ENCODE results near the gene TNIP2.

Gene TNIP2

DNA sequence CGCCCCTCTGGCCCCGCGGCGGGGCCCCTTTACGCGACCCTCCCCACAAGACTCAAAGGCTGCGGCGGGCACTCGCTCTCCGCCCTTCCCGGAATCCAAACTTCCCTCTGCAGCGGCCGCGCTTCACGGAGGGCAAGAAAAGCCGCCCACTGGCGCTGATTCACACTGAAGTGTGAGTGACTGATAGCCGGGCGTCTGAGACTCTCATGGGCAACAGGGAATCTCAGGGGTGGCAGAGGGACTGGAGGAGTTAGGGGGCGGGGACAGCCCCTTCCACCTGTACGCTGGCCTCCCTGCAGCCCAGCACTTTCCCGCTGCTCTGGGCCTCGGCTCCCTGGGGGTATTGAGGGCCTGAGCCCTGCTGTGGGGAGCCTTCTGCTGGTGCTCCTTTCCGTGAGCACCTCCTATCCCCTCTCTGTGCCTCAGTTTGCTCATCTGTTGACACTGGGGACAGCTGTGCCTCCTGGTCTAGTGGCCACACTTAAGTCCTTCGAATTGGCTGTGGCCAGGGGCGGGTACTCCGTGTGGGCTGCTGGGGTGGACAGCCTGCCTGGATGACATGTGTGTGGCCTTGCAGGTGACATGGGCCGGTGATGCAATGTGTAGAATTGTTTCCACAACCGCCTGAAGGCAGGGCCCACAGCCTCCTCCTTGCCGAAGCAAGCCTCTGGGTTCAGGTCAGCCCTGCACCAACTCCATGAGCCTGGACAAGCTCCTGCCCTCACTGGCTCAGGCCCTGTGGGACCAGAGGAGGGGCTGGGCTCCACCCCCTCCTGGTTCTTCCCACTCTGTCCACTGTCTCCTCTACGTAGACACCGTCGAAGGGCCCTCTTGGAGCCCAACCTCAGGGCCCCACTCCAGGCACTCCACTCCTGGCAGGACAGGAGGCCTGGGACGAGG lies 37.7 kb upstream of the TNIP2 start:
- FAIRE-seq, result peak; percentile 67
- no peak for DNase-seq (ENCODE audit: insufficient read length, low spot score)
- TF ChIP-seq PAX5 (IDR thresholded peaks at IDR 0.05; ENCODE audit: insufficient read depth, low read length, severe bottlenecking) (no peak), SPI1 (IDR thresholded peaks at IDR 0.05; ENCODE audit: low read depth, low read length) (no peak), POU2F2 (IDR thresholded peaks at IDR 0.05; ENCODE audit: low read depth, low read length) (no peak), TAF1 (IDR thresholded peaks at IDR 0.05; ENCODE audit: low read depth, low read length) (no peak), POLR2AphosphoS5 (IDR thresholded peaks at IDR 0.05; ENCODE audit: low read depth, low read length) (no peak)

DNA sequence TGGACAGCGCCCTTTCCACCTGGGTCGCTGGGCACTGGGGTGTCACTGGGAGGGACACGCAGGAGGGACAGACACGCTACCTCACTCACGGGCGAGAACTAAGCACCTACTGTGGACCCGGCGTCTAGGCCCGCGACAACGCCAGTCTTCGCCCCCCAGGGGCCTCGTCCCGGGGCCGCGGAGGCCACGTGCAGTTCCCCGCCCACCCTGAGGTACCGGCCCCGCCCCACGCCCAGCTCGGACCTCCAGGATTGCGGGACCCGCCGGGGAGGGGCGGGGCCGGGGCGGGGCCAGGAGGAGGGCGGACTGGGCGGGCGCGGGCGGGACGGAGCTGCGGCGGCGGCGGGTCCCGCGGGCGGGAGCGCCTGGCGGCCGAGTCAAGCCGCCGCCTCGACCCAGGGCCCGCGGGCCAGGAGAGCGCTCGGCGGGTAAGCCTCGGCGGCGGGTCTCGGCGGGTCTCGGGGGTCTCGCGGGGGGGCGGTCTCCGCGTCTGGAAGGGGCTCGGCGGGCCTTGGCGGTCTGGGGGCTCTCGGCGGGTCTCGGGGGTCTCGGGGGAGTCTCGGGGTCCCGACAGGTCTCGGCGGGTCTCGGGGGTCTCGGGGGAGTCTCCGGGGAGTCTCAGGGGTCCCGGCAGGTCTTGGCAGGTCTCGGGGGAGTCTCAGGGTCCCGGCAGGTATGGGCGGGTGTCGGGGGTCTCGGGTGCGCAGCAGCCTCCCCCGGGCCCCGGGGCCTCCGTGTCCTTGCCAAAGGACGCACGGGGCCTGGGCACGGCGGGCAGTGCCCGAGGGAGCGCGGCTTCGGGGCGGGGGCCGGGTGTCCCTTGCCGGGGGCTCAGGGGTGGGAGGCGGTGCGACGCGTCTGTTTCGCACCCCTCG lies 36.8 kb upstream of the TNIP2 start, which contains the start of gene SH3BP2:
TSS of gene SH3BP2 (plus strand) at position 375 of the 875 bp plus-strand sequence. CDS start 27,533 bp downstream, outside the sequence.
- DNase-seq (ENCODE audit: insufficient read length, low spot score) (peak; percentile 74), FAIRE-seq (peak; percentile 93)
- TF ChIP-seq PAX5 (IDR thresholded peaks at IDR 0.05; ENCODE audit: insufficient read depth, low read length, severe bottlenecking), result no peak
- TF ChIP-seq POLR2A (IDR thresholded peaks at IDR 0.05; ENCODE audit: low read depth, low read length), result no peak
- TF ChIP-seq SPI1 (IDR thresholded peaks at IDR 0.05; ENCODE audit: low read depth, low read length), result no peak
- TF ChIP-seq POLR2AphosphoS5 (IDR thresholded peaks at IDR 0.05; ENCODE audit: low read depth, low read length), result no peak
- TF ChIP-seq TAF1 (IDR thresholded peaks at IDR 0.05; ENCODE audit: low read depth, low read length), result no peak
- TF ChIP-seq POU2F2 (IDR thresholded peaks at IDR 0.05; ENCODE audit: low read depth, low read length), result no peak

DNA sequence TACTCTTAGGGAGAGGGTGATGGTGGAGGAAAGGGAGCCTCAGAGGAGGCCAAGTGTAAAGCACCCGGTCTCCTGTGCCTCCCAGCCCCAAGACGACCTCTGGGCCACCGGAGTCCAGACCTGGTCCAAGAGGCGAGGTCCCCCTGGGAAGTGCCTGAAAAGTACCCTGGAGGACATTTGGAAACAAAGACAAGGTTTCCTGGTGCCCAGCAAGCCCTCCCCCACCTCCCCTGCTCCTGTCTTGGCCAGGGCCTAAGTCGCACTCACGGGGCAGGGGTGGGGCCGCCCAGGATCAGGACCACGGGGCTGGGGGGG lies 36.2 kb upstream of the TNIP2 start:
- FAIRE-seq (peak; percentile 5), DNase-seq (ENCODE audit: insufficient read length, low spot score) (no peak)
- no peak for TF ChIP-seq POU2F2 (IDR thresholded peaks at IDR 0.05; ENCODE audit: low read depth, low read length)
- no peak for TF ChIP-seq SPI1 (IDR thresholded peaks at IDR 0.05; ENCODE audit: low read depth, low read length)
- TF ChIP-seq POLR2A (IDR thresholded peaks at IDR 0.05; ENCODE audit: low read depth, low read length), result no peak
- no peak for TF ChIP-seq POLR2AphosphoS5 (IDR thresholded peaks at IDR 0.05; ENCODE audit: low read depth, low read length)

DNA sequence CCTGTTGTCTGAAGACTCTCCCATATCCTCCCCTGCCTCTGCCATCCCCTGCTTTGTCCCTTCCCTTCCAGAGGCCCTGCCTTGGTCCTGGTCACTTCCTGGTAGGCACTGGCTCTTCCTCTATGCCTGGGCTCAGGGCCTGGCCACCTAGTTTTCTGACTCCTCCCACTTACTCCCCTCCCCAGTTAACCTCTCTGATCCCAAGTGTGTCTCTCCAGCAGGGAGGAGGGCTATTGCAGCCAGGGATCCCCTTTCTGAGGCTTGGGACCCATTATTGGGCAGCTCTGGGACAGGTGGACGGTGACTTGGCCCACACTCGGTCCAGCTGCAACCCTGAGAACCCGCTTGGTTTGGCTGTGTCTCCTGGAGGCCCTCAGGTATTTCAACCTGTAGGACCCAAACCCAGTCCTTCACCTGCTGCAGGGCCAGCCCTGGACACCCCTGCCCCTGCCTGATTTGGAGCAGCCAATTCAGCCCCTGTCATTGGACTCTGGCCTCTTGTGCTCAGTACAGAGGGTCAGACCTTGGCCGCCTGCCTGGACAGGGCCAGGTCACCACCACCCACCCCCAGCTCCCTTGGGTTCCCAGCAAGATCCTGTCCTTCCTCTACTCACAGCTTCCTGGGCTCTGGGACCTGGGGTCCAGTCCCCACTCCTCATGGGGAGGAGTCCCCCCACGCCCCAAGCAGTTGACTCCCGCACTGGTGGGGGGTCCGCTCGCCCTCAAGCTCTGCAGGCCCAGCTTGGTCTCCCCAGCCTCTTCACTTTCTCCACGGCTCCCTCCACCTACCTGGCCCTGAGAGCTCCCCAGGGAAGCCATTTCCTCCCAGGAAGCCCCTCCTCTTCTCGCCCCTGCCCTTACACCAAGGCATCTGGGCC lies 35.6 kb upstream of the TNIP2 start:
- FAIRE-seq (no peak), DNase-seq (ENCODE audit: insufficient read length, low spot score) (no peak)
- TF ChIP-seq POLR2A (IDR thresholded peaks at IDR 0.05; ENCODE audit: low read depth, low read length) (no peak), TAF1 (IDR thresholded peaks at IDR 0.05; ENCODE audit: low read depth, low read length) (no peak), SPI1 (IDR thresholded peaks at IDR 0.05; ENCODE audit: low read depth, low read length) (no peak), PAX5 (IDR thresholded peaks at IDR 0.05; ENCODE audit: insufficient read depth, low read length, severe bottlenecking) (no peak), POU2F2 (IDR thresholded peaks at IDR 0.05; ENCODE audit: low read depth, low read length) (no peak), POLR2AphosphoS5 (IDR thresholded peaks at IDR 0.05; ENCODE audit: low read depth, low read length) (no peak)

DNA sequence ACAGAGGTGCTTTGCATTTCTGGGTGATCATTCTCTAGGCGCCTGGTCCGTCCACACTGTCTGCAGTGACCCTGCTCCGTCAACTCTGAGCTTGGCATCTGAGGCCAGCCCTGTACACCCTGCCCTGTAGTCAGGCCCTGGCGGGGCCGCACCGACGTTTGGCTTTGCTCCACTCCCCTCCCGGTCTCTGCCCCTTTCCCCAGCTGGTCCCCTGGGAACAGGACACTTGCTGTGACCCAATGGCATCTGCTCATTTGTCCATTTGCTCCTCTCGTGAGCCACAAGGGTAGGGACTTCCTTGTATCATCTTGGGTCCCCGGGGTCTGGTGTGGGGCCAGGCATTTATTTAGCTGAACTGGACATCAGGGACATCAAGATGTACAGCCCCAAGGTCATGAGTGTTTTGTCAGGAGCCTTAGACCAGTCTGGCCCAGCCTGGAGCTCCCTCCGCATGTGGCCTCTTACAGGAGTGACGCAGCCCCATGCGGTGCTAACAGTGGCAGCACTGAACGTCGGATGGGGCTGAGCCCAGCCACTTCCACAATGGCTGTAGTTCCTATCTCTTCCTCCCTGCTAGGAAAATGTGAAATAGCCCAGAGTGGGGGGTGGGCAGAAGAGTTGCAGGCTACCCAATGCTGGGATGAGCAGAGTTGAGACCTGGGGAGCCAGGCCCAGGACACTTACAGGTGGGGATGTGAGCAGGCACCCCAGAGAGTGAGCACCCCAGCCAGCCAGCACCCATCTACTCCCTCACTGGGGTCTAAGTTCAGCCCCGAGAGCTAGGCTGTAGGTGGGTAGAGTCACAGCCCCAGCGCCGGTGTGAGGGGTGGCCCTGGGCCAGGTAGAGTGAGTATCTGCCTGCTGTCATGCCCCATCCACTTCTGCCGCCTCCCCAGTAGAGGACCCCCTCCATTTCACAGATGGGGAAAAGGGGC lies 34.7 kb upstream of the TNIP2 start:
- no peak for FAIRE-seq
- TF ChIP-seq POLR2A (IDR thresholded peaks at IDR 0.05; ENCODE audit: low read depth, low read length) (no peak), POLR2AphosphoS5 (IDR thresholded peaks at IDR 0.05; ENCODE audit: low read depth, low read length) (no peak), POU2F2 (IDR thresholded peaks at IDR 0.05; ENCODE audit: low read depth, low read length) (no peak), SPI1 (IDR thresholded peaks at IDR 0.05; ENCODE audit: low read depth, low read length) (no peak), TAF1 (IDR thresholded peaks at IDR 0.05; ENCODE audit: low read depth, low read length) (no peak), PAX5 (IDR thresholded peaks at IDR 0.05; ENCODE audit: insufficient read depth, low read length, severe bottlenecking) (no peak)
- no peak for DNase-seq (ENCODE audit: insufficient read length, low spot score)

DNA sequence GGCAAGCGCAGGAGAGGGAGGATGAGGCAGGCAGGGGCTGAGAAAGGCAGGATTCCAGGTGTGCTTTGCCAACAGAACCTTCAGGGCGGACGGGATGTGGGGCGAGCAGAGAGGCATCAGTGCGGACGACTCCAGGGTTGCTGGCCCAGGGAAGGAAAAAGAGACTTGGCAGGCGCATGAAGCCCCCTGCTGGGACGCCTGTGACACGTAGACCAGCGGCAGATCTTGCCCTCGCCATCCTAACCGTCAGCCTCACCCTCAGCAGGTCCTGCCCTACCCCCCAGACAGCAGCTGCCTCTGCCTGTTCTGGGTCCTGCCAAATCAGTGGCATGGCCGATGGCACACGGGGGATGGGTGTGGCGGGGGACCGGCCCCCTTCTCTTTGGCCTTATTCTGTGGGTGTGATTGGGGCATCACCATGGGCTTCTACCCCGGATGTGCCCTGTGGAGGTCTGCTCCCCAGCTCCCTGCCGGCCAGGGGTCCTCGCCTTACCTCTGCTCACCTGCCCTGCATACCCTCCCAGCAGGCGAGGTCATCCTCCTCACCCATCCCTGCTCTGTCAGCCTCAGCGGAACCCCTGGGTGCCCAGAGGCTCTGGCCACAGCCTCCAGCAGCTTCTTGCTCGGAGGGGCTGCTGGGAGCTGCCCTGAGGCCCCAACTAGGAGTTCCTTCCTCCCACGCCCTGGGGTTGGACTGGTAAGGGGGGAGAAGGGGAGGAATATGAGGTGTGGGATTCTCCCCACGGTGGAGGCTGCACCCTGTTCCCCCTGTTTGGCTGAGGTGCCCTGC lies 33.9 kb upstream of the TNIP2 start:
- DNase-seq (ENCODE audit: insufficient read length, low spot score), result no peak
- no peak for FAIRE-seq
- no peak for TF ChIP-seq POU2F2 (IDR thresholded peaks at IDR 0.05; ENCODE audit: low read depth, low read length)
- no peak for TF ChIP-seq POLR2AphosphoS5 (IDR thresholded peaks at IDR 0.05; ENCODE audit: low read depth, low read length)
- no peak for TF ChIP-seq TAF1 (IDR thresholded peaks at IDR 0.05; ENCODE audit: low read depth, low read length)
- no peak for TF ChIP-seq POLR2A (IDR thresholded peaks at IDR 0.05; ENCODE audit: low read depth, low read length)
- no peak for TF ChIP-seq PAX5 (IDR thresholded peaks at IDR 0.05; ENCODE audit: insufficient read depth, low read length, severe bottlenecking)
- TF ChIP-seq SPI1 (IDR thresholded peaks at IDR 0.05; ENCODE audit: low read depth, low read length), result no peak

DNA sequence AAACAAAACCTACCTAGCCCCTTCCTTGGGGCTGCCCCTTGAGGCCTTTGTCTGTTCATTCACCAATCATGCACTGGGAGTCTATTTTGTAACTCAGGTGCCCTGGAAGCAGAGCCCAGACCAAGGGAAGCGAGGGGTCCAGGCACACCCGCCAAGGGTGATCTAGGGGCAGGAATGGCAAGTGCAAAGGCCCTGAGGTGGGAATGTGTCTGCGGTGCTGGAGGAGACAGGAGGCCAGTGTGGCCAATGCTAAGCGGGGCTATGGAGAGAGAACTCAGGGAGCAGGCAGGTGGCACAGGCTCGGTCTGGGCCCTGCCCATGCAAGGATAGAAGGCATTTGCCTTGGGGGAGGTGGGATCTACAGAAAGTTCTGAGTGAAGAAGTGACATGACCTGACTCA lies 33.2 kb upstream of the TNIP2 start:
- FAIRE-seq (peak; percentile 74), DNase-seq (ENCODE audit: insufficient read length, low spot score) (no peak)
- no peak for TF ChIP-seq TAF1 (IDR thresholded peaks at IDR 0.05; ENCODE audit: low read depth, low read length)
- no peak for TF ChIP-seq PAX5 (IDR thresholded peaks at IDR 0.05; ENCODE audit: insufficient read depth, low read length, severe bottlenecking)
- no peak for TF ChIP-seq POLR2A (IDR thresholded peaks at IDR 0.05; ENCODE audit: low read depth, low read length)
- no peak for TF ChIP-seq SPI1 (IDR thresholded peaks at IDR 0.05; ENCODE audit: low read depth, low read length)
- TF ChIP-seq POLR2AphosphoS5 (IDR thresholded peaks at IDR 0.05; ENCODE audit: low read depth, low read length), result no peak
- no peak for TF ChIP-seq POU2F2 (IDR thresholded peaks at IDR 0.05; ENCODE audit: low read depth, low read length)

All from GM12891 (cell line).